Erythroblast (primary cell): ENCODE data around the gene CEP170B.

Experiments used
- DNase-seq, 2 experiments: peaks; one replicate each; lab custom pipeline; 2025; lab: John Stamatoyannopoulos, UW
- GATA1 ChIP-seq: IDR thresholded peaks from 2 replicates; pipeline ENCODE4 v1.6.1; 2011; ENCODE audit warnings: low read depth, mild to moderate bottlenecking, control low read depth, low read length, moderate library complexity
- POLR2A ChIP-seq: IDR thresholded peaks from 2 replicates; pipeline ENCODE4 v1.6.1; 2011; ENCODE audit warnings: mild to moderate bottlenecking, low read length

Gene CEP170B

GRCh38 chr14:104931771-104932675 is 67.0 kb downstream of the CEP170B start:
- no peak for DNase-seq
- TF ChIP-seq GATA1: no peak
- TF ChIP-seq POLR2A: no peak

- TF ChIP-seq POLR2A (no peak), GATA1 (no peak)
Measured at GRCh38 chr14:104932676-104933631, 67.9 kb downstream of the CEP170B start.

GRCh38 chr14:104933746-104934733 is 69.0 kb downstream of the CEP170B start:
- DNase-seq: no peak
- no peak for TF ChIP-seq GATA1
- TF ChIP-seq POLR2A: no peak

More at GRCh38 chr14:104932676-104933631, 67.9 kb downstream of the CEP170B start:
- peak; percentile 66 to 79 for DNase-seq

- no peak for DNase-seq
- TF ChIP-seq POLR2A (no peak), GATA1 (no peak)
Measured at GRCh38 chr14:104935026-104935650, 70.1 kb downstream of the CEP170B start.

GRCh38 chr14:104935955-104936354 is 70.9 kb downstream of the CEP170B start:
- TF ChIP-seq GATA1: no peak
- no peak for TF ChIP-seq POLR2A
- no peak for DNase-seq

GRCh38 chr14:104936361-104937155 is 71.5 kb downstream of the CEP170B start:
- no peak for TF ChIP-seq POLR2A
- DNase-seq: no peak

GRCh38 chr14:104937161-104937560 is 72.1 kb downstream of the CEP170B start:
- TF ChIP-seq GATA1: no peak
- no peak for TF ChIP-seq POLR2A
- no peak for DNase-seq

- TF ChIP-seq GATA1 (no peak), POLR2A (no peak)
Measured at GRCh38 chr14:104937694-104938365, 72.8 kb downstream of the CEP170B start.

GRCh38 chr14:104938436-104938835 is 73.4 kb downstream of the CEP170B start:
- no peak for DNase-seq
- TF ChIP-seq GATA1 (no peak), POLR2A (no peak)

More at GRCh38 chr14:104937694-104938365, 72.8 kb downstream of the CEP170B start:
- no peak for DNase-seq

GRCh38 chr14:104938960-104939359 is 73.9 kb downstream of the CEP170B start:
- DNase-seq: no peak
- TF ChIP-seq POLR2A (no peak), GATA1 (no peak)

GRCh38 chr14:104939666-104940410 is 74.8 kb downstream of the CEP170B start:
- TF ChIP-seq POLR2A: no peak
- TF ChIP-seq GATA1: no peak
- no peak for DNase-seq
